Brain microvascular endothelial cell (primary cell): Measurements from ENCODE around the gene SSH2.

ENCODE experiments used
- DNase-seq: peaks from one replicate; pipeline ENCODE4 v3.0.0-alpha.2; 2020
- H3K27ac ChIP-seq: fragments of 250-450 bp; sonication (Bioruptor Pico); 2 replicates; pipeline ENCODE4 v1.5.1; 2020; ENCODE audit warnings: mild to moderate bottlenecking, moderate library complexity
- H3K27me3 ChIP-seq: fragments of 250-450 bp; sonication (Bioruptor Pico); replicated peaks from 2 replicates; pipeline ENCODE4 v1.5.1; 2020; ENCODE audit warnings: mild to moderate bottlenecking
- H3K36me3 ChIP-seq: fragments of 250-450 bp; sonication (Bioruptor Pico); replicated peaks from 2 replicates; pipeline ENCODE4 v1.5.1; 2020; ENCODE audit warnings: mild to moderate bottlenecking
- H3K4me3 ChIP-seq: 2 replicates; pipeline ENCODE4 v1.5.1; 2011; ENCODE audit warnings: low read depth, mild to moderate bottlenecking, control low read depth, low read length, moderate library complexity
- in situ Hi-C: cut with HindIII; loops from 2 replicates; pipeline ENCODE4 v1.10.0; 2017; ENCODE audit warnings: low sequenced_read_pairs, low pct_ligation_motif_present
- TF ChIP-seq, protein P1 (sequence below): IDR thresholded peaks from 2 replicates; pipeline ENCODE4 v1.5.1; 2011; ENCODE audit warnings: low read depth, mild to moderate bottlenecking, moderate library complexity, low read length, control low read depth, inconsistent platforms; ENCODE audit errors: missing control alignments

SSH2 gene

DNA sequence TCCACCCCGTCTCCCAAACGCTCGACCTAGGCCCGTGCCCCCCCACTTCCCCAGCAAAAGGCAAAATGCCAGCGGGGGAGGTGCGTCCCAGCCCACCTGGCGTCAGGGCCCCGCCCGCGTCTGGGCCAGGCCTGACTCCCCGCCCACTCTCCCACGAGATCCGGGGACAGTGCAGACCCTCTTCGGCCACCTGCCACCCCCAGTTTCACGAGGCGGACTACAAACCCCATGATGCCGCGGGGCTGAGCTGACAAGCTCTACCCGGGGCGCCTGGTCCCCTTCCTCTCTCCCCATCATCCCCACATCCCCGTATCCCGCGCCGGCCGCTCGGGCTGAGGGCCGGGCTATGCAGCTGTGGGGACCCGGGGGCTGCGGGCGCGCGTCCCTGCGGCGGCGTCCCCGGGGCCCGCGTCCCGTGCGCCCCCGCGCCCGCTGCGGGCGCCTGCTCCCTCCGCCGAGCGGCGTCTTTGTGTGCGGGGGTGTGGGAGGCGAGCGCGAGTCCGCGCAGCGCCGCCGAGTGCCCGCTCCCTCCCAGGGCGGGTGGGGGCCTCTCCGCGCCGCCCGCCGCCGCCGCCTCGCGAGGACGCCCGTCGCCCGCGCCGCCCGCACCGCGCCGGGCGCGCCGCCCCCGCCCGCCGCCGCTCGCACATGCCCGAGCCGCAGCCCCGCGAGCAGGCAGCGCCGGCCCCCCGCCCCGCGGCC, 337.0 kb downstream of the SSH2 start, which contains the start of gene ANKRD13B:
ANKRD13B (plus strand) TSS at position 283 of the 702 bp plus-strand sequence. CDS start 490 bp downstream, outside the sequence.
- in situ Hi-C loops = no loop called here

DNA sequence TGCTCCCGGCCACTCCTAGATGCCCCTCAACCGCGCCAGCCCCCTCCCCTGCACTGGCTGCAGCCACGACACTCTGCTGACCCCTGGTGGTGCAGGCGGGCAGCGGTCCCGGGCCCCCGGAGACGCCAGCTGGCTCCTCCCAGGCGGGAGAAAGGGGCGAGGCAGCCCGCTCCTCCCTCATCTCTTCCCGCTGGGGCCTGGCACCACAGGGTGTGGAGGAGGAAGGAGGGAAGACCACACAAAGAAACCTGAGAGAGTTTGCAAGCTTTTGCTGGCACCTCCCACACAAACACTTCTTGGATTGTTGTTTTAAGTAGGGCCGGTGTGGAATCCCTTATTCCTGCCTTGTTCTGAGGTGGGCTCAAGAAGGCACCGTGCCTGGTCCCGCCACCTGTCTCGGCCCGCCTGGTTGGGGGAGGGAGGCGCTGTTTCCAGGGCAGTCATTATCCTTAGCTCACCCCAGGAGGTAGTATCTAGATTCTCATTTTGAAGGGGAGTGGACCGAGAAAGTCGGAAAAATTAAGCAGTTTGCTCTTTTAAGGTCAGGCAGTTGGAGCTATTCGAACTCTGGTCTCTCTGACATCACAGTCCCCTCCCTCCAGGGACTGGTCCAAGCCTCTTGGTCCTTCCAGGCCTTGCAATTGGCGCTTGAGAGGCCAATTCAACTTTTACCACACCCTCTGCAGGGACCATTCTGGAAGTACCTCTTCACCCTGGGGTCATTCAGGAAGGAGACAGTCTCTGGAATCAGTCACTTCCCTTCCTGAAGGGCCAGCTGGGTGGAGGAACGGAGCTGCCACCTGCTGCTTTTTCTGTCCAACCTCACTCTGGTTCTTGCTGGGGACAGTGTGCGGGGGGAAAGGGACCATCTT, 338.1 kb downstream of the SSH2 start:
- in situ Hi-C loops = no loop called here
- TF ChIP-seq, protein P1, sequence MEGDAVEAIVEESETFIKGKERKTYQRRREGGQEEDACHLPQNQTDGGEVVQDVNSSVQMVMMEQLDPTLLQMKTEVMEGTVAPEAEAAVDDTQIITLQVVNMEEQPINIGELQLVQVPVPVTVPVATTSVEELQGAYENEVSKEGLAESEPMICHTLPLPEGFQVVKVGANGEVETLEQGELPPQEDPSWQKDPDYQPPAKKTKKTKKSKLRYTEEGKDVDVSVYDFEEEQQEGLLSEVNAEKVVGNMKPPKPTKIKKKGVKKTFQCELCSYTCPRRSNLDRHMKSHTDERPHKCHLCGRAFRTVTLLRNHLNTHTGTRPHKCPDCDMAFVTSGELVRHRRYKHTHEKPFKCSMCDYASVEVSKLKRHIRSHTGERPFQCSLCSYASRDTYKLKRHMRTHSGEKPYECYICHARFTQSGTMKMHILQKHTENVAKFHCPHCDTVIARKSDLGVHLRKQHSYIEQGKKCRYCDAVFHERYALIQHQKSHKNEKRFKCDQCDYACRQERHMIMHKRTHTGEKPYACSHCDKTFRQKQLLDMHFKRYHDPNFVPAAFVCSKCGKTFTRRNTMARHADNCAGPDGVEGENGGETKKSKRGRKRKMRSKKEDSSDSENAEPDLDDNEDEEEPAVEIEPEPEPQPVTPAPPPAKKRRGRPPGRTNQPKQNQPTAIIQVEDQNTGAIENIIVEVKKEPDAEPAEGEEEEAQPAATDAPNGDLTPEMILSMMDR = peak; percentile 98
- H3K4me3 ChIP-seq = peak overlapping the region; percentile 50
- peak; percentile 66 for DNase-seq
- no peaks in the 10 kb centered on the region for H3K27me3 ChIP-seq
- H3K27ac ChIP-seq = no peak overlapping the region
- no peaks in the 10 kb centered on the region for H3K36me3 ChIP-seq

More for the DNA sequence above, 337.0 kb downstream of the SSH2 start, which contains the start of gene ANKRD13B:
- no peak within 1 kb of the TSS for H3K27ac ChIP-seq
- peak within 1 kb of the TSS; percentile 59 for H3K4me3 ChIP-seq
- DNase-seq = no peak
- TF ChIP-seq, protein P1 = no peak
- H3K36me3 ChIP-seq = no peaks in the 10 kb centered on the region
- H3K27me3 ChIP-seq = no peaks in the 10 kb centered on the region

DNA sequence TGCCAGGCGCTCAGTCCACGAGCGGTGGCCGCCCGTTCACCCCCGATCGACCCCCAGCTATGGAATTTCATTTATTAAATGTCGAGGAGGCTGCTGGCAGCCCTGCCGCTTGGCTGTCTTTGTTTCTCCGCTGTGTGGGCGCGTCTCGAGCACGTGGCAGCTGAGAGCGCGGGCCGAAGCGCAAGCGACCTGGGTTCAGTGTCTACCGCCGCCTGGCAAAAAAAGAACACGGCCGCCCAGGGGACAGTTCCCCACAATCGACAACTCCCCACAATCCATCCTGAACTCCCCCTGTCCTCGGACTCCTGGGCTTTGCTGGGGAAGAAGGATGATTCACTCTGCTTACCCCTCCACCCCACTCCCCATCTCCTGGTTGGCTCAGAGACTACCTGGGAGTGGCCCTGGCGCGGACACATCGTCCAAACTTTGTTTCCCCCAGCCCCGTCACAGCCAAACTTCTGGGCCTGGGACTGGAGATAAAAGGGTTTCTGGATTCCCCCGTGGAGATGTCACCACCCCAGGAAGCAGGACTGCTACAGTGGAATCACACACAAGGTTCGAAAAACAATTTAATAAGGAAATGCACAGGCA, 338.8 kb downstream of the SSH2 start:
- TF ChIP-seq, protein P1 = no peak
- Histone ChIP-seq H3K36me3 (no peaks in the 10 kb centered on the region), H3K27me3 (no peaks in the 10 kb centered on the region), H3K4me3 (peak overlapping the region; percentile 50), H3K27ac (peak overlapping the region; percentile 27)
- in situ Hi-C loops = no loop called here
- DNase-seq = no peak

DNA sequence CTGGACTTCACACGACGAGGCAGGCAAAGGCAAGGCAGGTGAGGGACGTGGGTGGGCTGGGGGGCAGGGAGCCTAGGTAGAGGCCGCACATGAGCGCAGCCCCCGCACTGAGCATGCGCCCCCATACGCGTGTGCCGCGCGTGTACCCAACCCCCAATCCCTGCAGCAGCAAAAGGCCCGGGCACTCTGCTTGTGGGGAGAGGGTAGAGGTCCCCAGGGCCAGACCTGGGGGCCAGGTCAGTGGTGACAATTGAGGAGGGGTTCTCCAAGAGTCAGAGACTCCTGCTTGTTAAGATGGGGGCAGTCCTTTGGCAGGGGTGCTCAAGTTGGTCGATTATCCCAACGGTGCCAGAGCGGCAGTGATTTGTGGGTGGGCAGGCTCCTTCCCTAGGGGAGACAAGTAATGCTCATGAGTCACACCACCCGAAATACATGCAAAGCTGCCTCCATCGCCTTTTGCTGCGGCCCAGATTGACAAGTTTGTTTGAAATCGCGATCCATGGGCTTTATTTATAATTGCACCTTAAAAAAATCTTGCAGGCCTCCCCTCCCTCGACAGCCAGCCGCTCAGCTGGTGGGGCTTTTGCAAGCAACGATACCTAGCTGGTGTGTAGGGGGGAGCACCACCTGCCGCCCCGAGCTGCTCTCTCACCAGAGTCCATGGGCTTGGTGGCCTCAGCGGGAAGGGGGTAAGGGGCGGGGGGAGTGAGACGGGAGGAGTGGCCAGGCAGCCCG, 339.4 kb downstream of the SSH2 start:
- in situ Hi-C loops = no loop called here
- TF ChIP-seq, protein P1 = no peak
- Histone ChIP-seq H3K27me3 (no peaks in the 10 kb centered on the region), H3K27ac (peak overlapping the region; percentile 27), H3K4me3 (peak overlapping the region; percentile 50), H3K36me3 (no peaks in the 10 kb centered on the region)
- no peak for DNase-seq
